Measurements from ENCODE around the gene GCNT4.
"Not testable (repeated sequence)": the region's sequence is repeated elsewhere in the genome, so short reads cannot be mapped to it uniquely, and the experiment has no call there.

GCNT4 gene, protein sequence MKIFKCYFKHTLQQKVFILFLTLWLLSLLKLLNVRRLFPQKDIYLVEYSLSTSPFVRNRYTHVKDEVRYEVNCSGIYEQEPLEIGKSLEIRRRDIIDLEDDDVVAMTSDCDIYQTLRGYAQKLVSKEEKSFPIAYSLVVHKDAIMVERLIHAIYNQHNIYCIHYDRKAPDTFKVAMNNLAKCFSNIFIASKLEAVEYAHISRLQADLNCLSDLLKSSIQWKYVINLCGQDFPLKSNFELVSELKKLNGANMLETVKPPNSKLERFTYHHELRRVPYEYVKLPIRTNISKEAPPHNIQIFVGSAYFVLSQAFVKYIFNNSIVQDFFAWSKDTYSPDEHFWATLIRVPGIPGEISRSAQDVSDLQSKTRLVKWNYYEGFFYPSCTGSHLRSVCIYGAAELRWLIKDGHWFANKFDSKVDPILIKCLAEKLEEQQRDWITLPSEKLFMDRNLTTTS

DNA sequence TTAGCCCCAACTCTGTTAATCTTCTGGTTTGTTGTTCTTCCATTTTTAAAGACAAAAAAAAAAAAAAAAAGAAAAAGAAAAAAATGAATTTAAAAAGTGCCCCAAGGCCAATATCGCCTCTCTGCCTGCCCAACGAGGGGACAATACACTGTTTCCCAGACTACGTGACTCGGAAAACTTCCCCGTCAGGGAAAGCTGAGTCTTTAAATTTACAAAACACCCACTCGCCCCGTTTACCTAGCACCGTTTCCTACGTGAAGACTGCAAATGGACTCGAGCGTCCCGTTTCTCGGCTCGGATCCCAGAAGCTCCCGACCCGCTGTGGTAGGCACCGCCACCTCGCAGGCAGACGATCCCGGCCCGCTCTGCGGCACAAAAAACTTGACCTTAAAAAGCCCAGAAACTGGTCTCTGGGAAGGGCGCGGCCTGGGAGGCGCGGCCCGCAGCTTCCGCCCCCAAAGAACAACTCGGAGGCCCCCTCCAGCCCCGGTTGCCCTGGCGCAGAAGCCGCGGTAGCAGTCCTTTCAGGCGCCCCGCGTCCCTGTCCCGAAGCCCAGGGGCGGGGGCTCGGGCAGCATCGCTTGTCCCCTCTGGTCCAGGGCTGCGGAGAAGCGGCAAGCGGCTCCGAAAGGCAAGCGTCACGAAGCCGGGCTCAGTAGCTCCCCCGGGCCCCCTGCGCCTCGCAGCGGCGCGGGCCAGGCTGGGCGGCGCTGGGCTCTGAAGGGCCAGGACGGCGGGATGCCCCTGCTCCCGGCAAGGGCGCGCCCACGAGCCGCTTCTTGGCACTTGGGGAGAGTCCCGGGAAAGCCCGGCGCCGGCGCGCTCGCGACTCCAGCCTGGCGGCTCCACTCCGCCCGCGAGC, at the start of gene GCNT4:
TSS of gene GCNT4 (minus strand) at position 367 of the 862 bp plus-strand sequence. CDS start 22,521 bp downstream, outside the sequence.
- peak; percentile 61 to 69 for DNase-seq

DNA sequence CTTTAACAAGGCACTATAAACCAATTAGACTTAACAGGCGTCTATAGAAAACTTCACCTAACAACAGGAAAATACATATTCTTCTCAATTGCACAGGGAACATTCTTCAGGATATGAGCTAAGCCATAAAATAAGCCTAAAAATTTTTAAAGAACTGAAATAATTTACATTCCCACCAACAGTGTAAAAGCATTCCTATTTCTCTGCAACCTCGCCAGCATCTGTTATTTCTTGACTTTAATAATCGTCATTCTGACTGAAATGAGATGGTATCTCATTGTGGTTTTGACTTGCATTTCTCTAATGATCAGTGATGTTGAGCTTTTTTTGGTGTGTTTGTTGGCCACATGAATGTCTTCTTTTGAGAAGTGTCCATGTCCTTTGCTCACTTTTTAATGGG, 43.6 kb upstream of the GCNT4 start:
- DNase-seq: not testable (repeated sequence)

DNA sequence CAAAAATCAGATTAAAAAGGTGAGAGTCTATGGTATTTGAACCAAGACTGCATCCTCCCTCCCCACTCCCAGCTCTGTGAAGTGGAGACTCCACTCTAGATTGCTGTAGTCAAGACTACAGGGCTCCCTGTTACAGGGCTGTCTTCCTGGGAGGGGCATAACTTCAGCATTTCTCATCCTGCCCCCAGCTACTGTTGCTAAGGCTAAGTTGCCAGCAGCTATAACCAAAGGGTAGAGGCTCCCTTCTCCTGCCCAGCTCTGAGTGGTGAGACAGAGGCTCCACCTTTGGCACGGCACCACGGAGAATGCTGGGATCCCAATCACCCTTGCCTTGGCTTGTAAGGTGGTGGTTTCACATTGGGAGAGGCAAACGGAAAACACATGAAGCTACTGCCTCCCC, 39.2 kb upstream of the GCNT4 start:
- no peak for DNase-seq

DNA sequence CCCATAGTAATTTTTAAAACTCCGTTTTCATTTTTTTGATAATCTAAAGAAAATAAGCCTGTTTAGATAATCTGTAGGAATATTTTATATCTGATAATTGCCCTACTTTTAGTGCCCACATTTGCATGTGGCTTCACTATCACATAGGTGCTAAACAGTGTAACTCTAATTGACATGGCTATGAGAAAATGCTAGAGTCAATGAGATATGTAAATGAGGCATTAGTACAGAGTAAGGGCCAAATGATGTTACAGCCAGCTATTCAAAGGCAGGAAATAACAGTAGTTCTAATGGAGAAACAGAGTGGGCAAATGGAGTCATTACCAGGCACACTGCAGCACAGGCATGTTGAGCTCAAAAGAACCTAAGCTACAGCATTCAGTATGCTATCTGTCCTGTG, 37.3 kb upstream of the GCNT4 start:
- DNase-seq: no peak

DNA sequence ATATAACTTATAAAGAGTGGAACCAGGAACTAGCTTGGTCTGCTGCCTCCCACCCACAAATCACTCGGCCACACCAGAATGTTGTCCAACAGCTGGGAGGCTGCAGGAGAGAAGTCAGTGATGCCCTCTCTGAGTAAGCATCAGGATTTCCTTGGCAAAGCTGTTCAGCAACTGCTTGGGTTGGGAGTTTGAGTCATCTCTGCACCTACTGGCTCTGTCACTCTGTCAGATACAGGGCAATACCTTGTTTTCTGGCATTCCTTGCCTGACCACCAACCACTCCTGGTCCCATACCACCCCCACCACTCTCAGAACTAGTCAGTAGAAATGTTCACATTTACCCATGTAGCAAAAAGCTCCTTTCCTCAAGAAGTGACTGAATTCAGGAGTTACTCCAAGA, 36.8 kb upstream of the GCNT4 start:
- DNase-seq: peak; percentile 51 to 55

DNA sequence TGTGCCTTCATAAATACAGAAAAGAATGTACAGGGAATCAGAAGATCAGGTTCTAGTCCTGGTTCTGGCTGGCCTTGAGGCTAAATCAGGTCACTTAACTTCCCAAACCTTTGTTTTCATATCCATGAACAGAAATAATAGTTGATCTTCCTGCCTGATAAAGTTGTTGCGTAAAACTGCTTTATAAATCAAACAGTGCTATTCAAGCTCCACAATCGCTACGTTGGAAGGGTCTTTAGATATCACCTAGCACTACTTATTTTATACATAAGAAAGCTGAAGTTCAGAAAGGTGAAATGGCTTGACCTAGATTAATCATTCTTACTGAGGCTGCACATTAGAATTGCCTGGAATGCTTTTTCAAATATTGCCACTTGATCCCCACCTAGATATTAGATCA, 36.3 kb upstream of the GCNT4 start:
- no peak for DNase-seq

DNA sequence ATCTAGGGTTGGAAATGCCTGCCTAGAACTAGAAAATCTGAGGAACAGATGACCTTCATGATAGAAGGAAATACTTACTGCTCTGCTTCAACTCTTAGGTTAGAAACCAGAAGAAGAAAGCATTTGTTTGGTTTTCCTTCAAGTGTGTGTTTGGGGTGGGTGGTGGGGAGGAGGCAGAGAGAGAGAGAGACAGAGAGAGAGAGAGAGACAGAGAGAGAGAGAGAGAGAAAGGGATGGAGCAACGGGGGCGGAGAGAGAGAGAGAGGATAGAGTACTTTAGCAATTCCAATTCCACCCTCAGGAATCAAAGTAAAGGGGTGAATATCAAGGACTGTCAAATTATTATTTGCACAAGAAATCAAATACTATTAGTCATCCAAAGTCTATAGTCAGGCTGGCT, 29.2 kb upstream of the GCNT4 start:
- no peak for DNase-seq

DNA sequence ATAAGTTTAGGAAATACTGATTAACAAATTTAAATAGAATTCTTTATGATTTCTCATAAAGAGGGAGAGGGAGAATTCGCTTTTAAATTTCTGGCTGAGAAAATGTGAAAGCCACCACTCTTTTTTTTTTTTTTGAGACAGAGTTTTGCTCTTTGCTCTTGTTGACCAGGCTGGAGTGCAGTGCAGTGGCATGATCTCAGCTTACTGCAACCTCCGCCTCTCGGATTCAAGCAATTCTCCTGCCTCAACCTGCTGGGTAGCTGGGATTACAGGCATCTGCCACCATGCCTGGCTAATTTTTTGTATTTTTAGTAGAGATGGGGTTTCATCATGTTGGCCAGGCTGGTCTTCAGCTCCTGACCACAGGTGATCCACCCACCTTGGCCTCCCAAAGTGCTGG, 27.0 kb upstream of the GCNT4 start:
- DNase-seq: not testable (repeated sequence)

DNA sequence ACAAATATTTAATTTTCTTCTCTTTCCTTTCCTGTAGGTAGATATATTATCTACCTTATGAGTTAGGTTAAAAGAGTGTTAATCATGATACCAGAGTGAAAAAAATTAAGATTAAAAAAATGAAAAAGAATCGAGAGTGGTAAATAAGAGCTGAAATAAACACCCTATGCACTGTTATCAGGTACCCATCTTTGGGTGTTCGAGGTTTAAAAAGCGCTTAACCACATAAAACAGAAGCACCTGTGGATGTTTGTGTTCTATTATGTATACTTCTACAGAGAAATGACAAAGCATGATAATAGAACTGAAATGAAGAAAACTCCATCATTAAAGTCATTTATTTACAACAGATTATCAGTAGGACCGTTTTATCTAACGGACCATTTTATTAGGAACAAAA, 25.7 kb upstream of the GCNT4 start:
- DNase-seq: no peak

DNA sequence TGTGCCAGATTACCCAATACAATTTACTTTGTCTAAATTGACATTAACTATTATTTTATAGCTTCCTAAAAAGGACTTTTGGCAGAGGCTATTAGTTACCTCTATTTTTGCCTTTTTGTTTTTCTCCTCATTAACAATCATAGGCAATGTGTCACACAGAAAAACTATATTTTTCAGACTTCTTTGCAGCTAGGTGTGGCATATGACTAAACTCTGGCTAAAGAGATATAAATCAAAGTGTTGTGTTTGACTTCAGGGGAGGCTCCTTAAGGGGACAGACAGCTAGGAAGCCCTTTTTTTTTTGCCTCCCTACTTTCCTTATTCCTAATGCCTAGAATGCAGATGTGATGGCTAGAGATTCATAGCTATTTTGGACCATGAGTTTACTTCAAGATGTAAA, 19.7 kb upstream of the GCNT4 start:
- DNase-seq: no peak

DNA sequence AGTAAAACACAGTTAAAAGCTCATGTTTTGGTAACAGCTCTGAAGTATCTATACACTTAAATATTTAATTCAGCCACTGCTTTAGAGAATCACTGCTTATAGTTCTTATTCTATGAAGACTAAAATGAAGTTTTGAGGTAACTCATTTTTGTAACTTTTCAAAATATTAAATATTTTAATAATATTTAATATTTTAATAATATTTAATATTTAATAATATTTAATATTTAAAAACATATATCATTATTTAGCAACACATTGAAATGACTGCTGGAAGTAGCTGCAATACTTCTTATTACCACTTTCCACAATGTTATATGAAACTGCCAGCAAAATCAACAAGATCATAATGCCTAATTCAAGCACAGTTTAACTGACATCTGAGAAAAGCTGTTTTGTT, 18.7 kb upstream of the GCNT4 start:
- no peak for DNase-seq

DNA sequence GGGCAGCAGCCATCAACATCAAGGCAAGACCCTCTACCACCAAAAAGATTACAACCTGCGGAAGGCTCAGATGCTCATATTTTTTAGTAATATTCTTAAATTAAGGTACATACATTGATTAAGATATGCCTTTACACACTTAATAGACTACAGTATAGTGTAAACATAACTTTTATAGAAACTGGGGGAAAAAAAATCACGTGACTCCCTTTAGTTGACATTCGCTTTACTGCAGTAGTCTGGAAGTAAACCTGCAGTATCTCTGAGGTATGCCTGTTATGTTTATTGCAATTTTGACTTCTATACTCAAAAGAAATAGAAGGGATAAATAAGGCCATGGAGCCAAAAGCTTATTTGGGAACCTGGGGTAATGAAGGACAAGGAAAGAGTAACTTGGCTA, 15.1 kb upstream of the GCNT4 start:
- no peak for DNase-seq

DNA sequence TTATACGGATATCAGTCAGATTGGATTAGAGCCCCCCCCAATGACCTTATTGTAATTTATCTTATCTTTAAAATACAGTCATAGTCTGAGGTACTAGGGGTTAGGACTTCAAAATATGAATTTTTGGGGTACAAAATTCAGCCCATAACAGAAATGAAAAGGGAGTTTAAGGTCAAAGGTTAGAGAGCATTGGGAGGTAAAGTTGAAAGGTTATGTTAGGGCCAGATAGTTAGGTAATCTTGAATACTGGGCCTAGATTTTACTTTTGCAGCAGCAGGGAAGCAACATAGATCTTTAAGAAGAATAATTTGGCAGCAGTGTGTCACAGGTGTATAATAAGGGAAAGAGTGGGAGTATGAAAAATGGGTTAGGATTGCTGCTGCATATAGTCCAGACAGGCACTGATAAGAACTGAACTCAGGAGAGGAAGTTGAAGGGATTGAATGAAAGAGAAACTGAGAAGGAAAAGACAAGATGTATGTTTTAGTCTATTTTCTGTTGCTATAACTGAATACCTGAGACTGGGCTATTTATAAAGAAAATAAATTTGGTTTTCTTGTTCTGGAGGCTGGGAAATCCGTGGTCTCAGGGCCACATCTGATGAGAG, 10.7 kb upstream of the GCNT4 start:
- DNase-seq: no peak

DNA sequence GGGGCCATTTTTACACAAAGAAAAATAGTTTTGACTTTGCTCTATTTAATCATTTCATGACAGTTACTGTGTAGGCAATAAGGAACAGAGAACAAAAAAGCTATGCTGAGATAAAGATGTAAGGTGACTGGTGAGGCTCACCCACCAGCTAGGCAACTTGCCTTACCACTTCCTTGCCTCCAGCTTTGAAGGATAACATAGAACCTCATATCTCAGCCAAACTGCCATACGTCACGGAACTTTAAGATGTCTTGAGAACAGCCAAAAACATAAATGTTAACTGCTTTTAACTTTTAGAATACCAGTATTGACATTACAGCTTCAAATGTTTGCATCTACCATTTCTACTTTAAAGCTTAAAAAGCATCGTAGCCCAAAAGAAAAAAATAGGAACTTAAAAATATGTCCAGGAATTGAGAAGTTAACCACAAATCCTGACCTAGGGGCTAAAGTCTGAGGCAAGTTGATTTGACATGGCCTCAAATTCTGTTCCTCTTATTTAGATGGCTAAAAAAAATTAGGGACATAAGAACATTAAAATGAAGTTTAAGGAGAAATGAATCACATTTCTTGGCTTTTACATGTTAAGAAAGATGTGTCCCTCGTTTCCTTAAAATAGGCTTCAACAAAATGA, 7.7 kb upstream of the GCNT4 start:
- DNase-seq: no peak

DNA sequence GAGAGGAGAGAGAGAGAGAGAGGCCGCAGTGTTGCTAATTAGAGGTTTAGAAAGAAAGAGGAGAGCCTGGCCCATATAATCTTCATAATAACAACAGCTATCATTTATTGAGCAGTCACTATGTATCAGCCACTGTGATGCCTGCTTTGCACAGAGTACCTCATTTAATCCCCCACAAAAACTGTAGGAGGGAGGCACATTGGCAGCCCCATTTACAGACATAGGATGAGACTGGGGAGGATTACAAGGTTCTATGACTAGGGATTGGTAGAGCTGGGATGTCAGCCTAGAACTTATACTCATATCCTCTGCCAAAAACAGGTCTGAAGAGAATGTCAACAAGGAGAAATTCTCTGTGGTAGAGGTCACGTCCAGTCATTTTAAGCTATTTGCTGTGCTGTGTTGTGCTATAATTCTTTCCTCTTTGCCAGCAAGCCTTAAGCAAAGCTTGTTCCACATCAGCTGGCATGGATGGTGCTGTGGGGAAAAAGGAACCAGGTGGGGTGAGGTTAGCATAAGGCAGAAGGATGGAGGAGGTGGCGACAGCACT, 6.7 kb upstream of the GCNT4 start:
- DNase-seq: no peak

DNA sequence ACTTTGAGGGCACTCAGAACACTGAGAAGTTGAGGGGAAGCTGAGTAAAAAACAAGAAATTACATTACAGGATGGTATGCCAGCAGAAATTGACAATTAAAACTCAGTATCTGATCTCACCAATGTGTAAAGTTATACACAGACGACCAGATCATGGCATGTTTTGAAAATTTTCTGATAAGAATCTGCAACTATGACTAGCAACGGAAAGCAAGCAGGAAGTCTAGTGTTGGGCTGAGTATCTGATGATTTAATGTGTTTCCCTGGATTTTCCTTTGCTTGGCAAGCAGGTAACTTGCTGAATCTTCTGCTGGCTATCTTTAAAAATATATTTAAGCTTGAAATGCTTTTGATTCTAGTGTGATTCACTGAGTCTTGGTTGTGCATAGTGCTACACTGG, 5.2 kb upstream of the GCNT4 start:
- no peak for DNase-seq

DNA sequence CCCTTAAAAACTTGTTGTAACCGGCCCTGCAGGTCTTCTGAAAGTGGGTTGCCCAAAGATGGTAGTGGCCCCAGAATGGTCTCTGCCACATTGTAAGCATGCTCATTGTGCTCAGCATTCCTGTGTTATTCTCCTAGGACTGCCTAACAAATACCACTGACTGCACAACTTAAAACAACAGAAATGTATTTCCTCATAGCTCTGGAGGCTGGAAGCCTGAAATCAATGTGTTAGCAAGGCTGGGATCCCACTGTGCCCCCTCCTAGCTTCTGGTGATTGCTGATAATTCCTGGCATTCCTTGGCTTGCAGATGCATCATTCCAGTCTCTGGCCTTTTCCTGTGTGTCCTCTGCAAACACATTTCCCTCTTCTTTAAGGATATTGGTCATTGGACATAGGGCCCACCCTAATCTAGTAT, 3.4 kb upstream of the GCNT4 start:
- DNase-seq: no peak

DNA sequence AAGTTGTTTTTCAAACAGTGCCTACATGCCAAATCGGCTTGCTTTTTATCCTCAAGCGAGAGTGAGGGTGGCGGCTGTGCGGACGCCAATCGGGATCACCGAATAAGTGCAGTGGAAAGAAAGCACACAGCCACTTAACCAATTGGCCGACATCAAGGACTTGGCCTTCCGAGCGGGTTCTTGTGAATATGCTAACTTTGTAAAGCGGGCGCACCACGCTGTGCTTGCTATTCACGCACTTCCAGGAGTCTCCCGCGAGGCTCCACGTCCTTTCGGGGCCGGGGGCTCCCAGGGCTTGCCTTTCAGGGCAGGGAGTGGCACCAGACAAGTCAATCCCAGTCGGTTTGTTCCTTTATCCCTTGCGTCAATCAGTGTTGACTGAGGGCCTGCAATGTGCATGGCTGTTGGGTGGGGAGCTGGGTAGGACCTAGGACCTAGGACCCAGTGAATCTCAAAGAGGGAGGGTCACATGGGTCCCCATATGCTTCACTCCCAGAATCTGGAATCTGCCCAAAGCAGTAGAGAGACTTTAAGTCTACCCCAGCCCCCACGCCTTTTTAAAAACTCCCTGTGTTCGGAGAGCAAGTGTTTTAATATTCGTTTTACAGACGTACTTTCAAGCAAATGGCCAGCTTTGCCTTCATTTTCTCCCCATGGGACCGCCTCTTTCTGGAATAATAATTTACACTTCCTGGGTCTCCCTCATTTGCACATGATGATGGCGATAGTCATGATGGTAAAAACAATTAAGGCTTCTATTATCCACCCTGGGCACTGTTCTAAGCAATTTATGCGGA, 2.0 kb upstream of the GCNT4 start:
- peak in 1 of 2 experiments; percentile 49 for DNase-seq

DNA sequence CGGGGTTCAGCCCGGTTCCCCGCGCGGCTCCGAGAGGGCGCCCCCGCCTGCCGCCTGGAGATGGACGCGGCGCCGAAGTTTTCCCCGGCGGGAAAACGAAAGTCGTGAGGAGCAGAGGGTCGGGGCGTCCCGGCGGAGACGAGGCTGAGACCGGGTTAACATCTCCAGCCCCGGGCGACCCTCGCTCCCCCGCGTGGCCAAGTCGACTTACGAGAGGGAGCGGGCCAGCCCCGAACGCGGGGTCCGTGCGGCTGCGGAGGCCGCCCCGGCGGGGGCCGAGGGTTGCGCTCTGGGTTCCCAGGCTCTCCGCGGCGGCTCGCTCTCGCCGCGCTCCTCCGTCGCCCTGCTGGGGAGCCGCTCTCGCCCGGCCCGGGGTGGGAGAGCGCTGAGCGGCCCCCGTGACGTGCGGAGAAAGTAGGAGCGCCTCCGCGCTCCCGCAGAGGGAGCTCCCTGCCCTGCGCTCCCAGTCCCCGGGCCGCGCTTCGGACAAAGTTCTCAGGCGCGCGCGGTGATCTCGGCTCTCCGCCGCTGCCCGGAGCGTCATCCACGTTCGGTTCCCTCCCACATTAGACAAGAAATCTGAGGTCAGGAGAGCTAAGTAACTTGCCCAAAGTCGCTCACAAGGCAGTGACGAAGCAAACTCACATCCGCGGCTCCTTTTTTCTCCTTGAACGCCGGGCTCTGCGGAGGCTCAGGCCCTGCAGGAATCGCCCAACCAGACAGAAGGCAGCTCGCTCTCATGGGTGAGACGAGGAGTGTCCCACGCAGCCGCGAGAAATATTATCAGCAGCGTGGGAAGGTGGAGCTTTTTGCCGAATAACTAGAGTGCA, 1.2 kb upstream of the GCNT4 start:
- peak; percentile 73 to 76 for DNase-seq

DNA sequence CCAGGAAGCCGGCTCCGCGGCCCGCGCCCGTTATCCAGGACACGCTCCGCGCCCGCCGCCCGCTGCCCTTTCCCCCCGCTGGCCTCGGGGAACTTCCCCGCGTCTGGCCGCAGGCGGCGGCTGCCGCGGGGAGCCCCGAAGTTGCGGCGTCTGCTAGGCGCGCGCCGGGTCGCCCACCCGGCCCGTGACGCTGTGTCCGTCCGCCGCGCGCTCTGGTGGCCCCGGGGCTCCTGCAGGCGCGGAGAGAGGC, 621 bp upstream of the GCNT4 start:
- DNase-seq: no peak

DNA sequence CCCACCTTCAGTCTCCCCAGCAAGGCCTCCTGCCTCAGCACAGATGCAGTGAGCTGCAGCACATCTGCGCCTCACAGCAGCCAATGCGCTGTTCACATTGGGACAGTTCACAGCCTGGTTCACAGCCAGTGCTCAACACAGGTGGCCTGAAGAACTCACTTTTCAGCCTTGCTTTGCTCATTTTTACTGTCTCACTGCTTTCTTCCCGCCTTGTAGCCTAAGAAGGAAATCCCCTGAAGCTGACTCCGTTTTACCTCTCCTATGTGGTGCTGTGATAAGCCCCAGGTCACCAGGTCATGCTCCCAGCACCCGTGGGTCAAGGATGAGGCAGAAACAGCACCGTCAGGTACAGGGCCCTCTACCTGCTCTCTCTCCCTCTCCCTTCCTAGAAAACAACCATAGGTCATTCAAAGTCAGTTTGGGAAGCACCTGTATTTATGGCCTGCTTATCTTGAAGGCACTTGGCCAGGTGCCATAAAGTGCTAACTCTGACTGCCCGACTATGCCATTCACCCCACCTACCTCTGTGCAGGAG, 1.1 kb downstream of the GCNT4 start:
- peak; percentile 48 to 56 for DNase-seq

All from activated T-cell treated with anti-CD3 and anti-CD28 coated beads, Interleukin-2, amount 50 U/mL, for 48 hours (primary cell).